PFSK-1 (cell line): ENCODE measurements around the gene TRPM2.

Experiments used
- FOXP2 ChIP-seq: optimal IDR thresholded peaks from 2 replicates; pipeline ENCODE3; 2011; ENCODE audit warnings: borderline replicate concordance, control low read depth, inconsistent platforms; ENCODE audit not compliant: insufficient read depth; ENCODE audit errors: extremely low read length, extremely low read depth
- POLR2AphosphoS5 ChIP-seq: IDR thresholded peaks from 2 replicates; pipeline ENCODE4 v1.6.1; 2012; ENCODE audit warnings: low read depth, mild to moderate bottlenecking, control low read depth, low read length, moderate library complexity
- REST ChIP-seq, 2 experiments: IDR thresholded peaks; 2 replicates each; pipeline versions ENCODE4 v1.6.1 to v1.8.0; 2011 to 2012; ENCODE audit warnings: low read depth in 2 of 2, low read length in 2 of 2, control low read depth in 1 of 2, inconsistent platforms in 1 of 2, mild to moderate bottlenecking in 1 of 2, moderate library complexity in 1 of 2; ENCODE audit not compliant: insufficient read depth in 1 of 2
- SIN3A ChIP-seq: IDR thresholded peaks from 2 replicates; pipeline ENCODE4 v1.6.1; 2012; ENCODE audit warnings: mild to moderate bottlenecking, low read length, moderate library complexity, borderline replicate concordance; ENCODE audit not compliant: insufficient read depth
- TAF1 ChIP-seq: IDR thresholded peaks from 2 replicates; pipeline ENCODE4 v1.6.1; 2012; ENCODE audit warnings: low read length, control low read depth, borderline replicate concordance; ENCODE audit not compliant: insufficient read depth

TRPM2 gene

GRCh38 chr21:44443891-44444285 lies 90.5 kb downstream of the TRPM2 start:
- TF ChIP-seq FOXP2 (no peak), REST (IDR thresholded peaks at IDR 0.05; ENCODE audit: insufficient read depth in 1 of 2, low read depth in 2 of 2, low read length in 2 of 2) (no peak), TAF1 (no peak), SIN3A (no peak), POLR2AphosphoS5 (no peak)

GRCh38 chr21:44444286-44444931 lies 91.0 kb downstream of the TRPM2 start:
- no peak for TF ChIP-seq FOXP2
- TF ChIP-seq TAF1: no peak
- TF ChIP-seq REST (IDR thresholded peaks at IDR 0.05; ENCODE audit: insufficient read depth in 1 of 2, low read depth in 2 of 2, low read length in 2 of 2): no peak
- no peak for TF ChIP-seq SIN3A
- TF ChIP-seq POLR2AphosphoS5: no peak

GRCh38 chr21:44445145-44445812 lies 91.9 kb downstream of the TRPM2 start:
- TF ChIP-seq REST (IDR thresholded peaks at IDR 0.05; ENCODE audit: insufficient read depth in 1 of 2, low read depth in 2 of 2, low read length in 2 of 2) (no peak), FOXP2 (no peak), POLR2AphosphoS5 (no peak), SIN3A (no peak), TAF1 (no peak)

GRCh38 chr21:44448651-44449131 lies 95.3 kb downstream of the TRPM2 start:
- TF ChIP-seq FOXP2 (no peak), POLR2AphosphoS5 (no peak), SIN3A (no peak), REST (IDR thresholded peaks at IDR 0.05; ENCODE audit: insufficient read depth in 1 of 2, low read depth in 2 of 2, low read length in 2 of 2) (no peak), TAF1 (no peak)
